Measurements from ENCODE around the gene FOXN3.

FOXN3 gene

GRCh38 chr14:89382901-89383845 lies 33.9 kb downstream of the FOXN3 start:
- DNase-seq (ENCODE audit: low read depth) = no peak

- DNase-seq (ENCODE audit: low read depth) = no peak
These were observed 34.5 kb downstream of the FOXN3 start for GRCh38 chr14:89382487-89382886.

- DNase-seq (ENCODE audit: low read depth) = no peak
These were observed 36.9 kb downstream of the FOXN3 start for GRCh38 chr14:89379891-89380820.

- no peak for DNase-seq (ENCODE audit: low read depth)
These were observed 38.0 kb downstream of the FOXN3 start for GRCh38 chr14:89379006-89379405.

DNA sequence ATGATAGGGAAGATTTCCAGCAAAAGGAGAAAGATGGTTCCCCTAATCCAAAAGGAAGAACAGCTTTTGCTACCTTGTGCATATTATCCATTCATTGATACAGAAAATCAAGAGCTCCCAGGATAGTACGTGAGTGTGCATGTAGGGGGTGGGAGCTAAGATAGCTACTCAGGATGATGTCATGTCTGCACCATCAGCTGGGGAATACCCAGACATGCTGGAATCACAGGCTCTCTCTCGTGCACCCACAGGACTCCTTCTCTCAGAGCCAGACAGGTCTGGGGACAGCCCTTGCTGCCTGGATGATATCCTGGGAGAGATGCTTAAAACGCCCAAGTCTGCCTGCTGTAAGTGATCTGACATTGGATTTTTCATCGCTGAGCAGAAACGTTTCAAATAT lies 38.9 kb downstream of the FOXN3 start:
- no peak for DNase-seq (ENCODE audit: low read depth)

- DNase-seq (ENCODE audit: low read depth) = no peak
These were observed 39.5 kb downstream of the FOXN3 start for GRCh38 chr14:89377544-89377943.

DNA sequence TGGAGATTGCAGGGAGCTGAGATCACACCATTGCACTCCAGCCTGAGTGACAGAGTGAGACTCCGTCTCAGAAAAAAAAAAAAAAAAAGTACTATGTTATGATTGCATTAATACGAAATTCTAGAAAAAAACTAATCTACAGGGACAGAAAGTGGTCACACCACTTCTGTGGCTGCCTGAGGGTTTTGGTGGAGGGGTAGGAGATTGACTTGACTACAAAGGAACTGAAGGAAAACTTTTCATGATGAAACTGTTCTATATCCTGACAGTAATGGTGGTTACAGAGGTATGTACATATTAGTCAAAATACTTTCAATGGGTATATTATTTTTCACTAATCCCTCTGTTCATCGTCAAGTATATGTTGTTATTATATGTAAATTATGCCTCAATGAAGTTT lies 42.1 kb downstream of the FOXN3 start:
- no peak for DNase-seq (ENCODE audit: low read depth)

- no peak for DNase-seq (ENCODE audit: low read depth)
These were observed 43.8 kb downstream of the FOXN3 start for GRCh38 chr14:89373185-89373584.

GRCh38 chr14:89372512-89372883 lies 44.5 kb downstream of the FOXN3 start:
- no peak for DNase-seq (ENCODE audit: low read depth)

GRCh38 chr14:89371585-89372511 lies 45.2 kb downstream of the FOXN3 start:
- DNase-seq (ENCODE audit: low read depth) = no peak

GRCh38 chr14:89370781-89371180 lies 46.3 kb downstream of the FOXN3 start:
- DNase-seq (ENCODE audit: low read depth) = no peak

GRCh38 chr14:89370381-89370780 lies 46.7 kb downstream of the FOXN3 start:
- DNase-seq (ENCODE audit: low read depth) = no peak

GRCh38 chr14:89369656-89370055 lies 47.4 kb downstream of the FOXN3 start:
- DNase-seq (ENCODE audit: low read depth) = no peak

GRCh38 chr14:89368490-89369477 lies 48.2 kb downstream of the FOXN3 start:
- DNase-seq (ENCODE audit: low read depth) = no peak

DNA sequence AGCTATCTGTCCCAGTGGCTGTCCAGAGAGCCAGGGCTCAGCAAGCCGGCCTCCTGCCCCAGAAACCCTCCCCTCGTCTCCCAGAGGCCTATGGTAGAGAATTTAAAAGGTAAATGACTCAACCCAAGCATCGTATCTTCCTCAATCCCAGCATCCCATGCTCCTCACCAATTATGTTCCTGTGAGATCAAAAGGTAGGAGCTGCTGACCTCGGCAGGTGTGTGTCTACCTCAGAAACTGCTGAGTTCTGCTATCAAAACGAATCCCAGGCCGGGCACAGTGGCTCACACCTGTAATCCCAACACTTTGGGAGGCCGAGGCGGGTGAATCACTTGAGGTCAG lies 49.3 kb downstream of the FOXN3 start:
- DNase-seq (ENCODE audit: low read depth) = no peak

DNA sequence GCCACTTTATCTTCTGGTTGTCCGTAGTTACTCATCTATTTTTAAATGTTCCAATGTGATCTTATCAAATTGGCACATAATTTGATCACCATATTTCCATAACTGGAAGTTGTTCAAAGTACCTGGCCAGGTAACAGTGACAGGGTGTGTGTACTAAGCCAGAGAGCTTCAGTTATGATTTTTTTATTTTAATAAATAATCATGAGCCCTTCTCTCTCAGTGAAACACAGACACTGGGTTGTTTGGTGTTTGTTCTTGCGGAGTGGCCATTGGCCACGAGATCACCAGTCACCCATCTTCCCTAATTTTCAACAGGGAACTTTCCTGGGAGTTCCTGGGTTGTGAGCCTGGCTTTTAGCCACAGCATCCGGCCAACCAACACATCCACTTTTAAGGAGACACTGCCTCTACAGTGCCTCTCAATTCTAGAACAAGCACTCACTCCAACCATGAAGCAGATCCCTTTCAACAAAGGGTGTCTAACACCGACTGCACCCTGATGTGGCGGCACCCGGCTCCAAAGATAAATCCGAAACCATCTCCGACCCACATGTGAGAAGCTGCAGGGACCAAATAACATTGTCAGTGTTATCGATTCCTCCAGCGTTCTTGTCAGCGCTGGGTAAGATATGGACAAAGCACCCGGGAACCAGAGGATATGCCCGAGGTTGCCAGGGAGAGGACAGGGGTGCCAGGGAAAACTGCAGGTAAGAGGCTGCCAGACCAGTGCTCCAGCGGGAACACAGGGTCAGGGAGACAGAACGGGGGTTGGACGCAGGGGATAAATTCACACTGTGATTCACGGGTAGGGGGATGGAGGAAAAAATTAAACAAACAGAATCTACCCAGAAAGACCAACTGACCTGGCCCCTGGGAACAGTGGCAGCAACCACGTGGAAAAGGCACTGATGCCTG lies 49.9 kb downstream of the FOXN3 start:
- no peak for DNase-seq (ENCODE audit: low read depth)

DNA sequence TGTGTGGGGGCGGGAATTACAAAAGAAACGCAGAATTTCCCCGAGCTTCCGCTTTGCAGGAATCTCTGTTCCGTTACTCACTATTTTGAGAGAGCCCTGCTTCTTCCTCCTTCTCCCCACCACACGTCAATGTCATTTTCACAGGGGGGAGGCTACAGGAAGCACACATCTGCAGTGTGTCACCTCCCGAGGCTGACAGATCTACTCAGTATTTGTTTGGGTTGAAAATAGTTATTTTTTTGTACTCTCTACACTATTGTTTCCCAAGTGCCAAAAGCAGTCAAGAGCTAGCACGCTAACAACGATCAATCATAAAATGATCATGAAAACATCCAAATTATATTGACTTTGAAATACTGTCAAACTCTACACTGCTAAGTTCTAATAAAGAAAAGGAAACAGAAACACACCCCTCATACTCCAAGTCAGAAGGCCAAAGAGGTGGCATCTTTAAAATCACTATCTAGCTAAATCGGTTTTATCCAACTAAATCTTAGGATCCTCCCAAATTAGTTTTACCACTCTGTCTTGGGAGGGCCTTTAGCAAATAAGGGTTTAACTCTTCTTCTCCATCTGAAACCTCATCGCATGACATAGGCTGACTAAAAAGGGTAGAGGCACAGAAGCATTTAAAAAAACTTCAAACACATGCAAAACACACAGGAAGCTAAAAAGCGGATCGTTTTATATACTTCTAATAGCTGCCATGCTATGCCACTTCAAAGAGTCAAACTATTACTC lies 51.8 kb downstream of the FOXN3 start:
- DNase-seq (ENCODE audit: low read depth) = no peak

DNA sequence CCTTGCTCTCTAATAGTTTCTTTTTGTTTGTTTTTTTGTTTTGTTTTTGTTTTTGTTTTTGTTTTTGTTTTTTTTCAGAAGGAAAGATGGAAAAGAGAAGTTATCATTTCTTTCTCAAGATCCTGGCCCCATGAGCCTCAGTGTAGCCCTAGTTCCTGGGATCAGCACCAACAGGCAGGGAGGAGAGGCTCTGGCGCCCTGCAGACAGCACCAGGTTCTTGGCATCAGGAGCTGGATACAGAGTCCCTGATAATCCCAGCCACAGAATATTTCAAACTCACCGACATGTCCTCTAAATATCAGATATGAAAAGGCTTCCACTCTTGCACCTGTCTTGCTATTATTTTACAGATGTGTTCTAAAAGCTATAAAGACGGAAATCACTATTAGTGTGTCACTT lies 52.7 kb downstream of the FOXN3 start:
- DNase-seq (ENCODE audit: low read depth) = no peak

GRCh38 chr14:89360277-89360676 lies 56.8 kb downstream of the FOXN3 start:
- no peak for DNase-seq (ENCODE audit: low read depth)
